Measurements from ENCODE around the gene TFAM. TPM values are rescaled to one million over a fixed set of nuclear protein-coding genes. Genes with fewer than 3 reads are reported as not detected.

The TFAM gene
- total and polyA plus RNA-seq, 8 donors, result 27.6 to 68.4 (median 60.9) TPM

DNA sequence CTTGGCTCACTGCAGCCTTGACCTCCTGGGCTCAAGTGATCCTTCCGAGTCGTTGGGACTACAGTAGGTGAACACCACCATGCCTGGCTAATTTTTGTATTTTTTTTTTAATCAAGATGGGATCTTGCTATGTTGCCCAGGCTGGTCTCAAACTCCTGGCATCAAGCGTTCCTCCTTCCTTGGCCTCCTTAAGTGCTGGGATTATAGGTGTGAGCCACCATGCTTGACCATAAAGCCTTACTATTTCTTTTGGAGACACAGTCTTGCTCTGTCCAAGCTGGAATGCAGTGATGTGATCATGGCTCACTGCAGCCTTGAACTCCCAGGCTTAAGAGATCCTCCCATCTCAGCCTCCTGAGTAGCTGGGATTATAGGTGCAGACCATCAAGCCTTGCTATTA is 12.6 kb downstream of the TFAM start:
- Histone ChIP-seq H3K36me3 (peaks cover 4 to 50% of the 10 kb centered on the region in 2 donors), H3K9me3 (no peaks in the 10 kb centered on the region), H3K27me3 (no peaks in the 10 kb centered on the region), H3K27ac (no peak overlapping the region), H3K4me3 (no peak overlapping the region), H3K4me1 (no peaks in the 10 kb centered on the region)
- DNase-seq (no peak), ATAC-seq (no peak)
- TF ChIP-seq, protein P1, sequence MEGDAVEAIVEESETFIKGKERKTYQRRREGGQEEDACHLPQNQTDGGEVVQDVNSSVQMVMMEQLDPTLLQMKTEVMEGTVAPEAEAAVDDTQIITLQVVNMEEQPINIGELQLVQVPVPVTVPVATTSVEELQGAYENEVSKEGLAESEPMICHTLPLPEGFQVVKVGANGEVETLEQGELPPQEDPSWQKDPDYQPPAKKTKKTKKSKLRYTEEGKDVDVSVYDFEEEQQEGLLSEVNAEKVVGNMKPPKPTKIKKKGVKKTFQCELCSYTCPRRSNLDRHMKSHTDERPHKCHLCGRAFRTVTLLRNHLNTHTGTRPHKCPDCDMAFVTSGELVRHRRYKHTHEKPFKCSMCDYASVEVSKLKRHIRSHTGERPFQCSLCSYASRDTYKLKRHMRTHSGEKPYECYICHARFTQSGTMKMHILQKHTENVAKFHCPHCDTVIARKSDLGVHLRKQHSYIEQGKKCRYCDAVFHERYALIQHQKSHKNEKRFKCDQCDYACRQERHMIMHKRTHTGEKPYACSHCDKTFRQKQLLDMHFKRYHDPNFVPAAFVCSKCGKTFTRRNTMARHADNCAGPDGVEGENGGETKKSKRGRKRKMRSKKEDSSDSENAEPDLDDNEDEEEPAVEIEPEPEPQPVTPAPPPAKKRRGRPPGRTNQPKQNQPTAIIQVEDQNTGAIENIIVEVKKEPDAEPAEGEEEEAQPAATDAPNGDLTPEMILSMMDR (IDR thresholded peaks at IDR 0.05), result no peak
- intact Hi-C loops (cut with DNase I), result no loop called here

DNA sequence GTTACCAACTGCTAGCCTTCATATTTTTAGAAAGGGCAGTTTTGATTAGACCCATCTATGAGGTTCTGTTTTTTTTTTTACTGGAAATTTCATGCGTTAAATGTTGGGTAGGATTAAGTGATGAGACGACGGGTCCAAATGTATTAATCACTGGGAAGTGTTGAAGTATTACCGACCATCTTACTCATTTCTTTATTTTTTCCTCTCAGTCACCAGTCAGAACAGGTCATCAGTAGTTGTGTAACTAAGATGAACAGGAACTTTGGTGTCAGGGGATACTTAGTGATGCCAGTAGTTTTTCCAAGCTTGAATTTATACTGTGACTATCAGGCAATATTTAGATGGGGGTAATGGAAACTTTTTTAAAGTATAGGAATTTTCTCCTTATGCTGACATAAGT is 14.2 kb downstream of the TFAM start:
- peaks cover 4 to 34% of the 10 kb centered on the region in 2 donors for H3K36me3 ChIP-seq
- no peak overlapping the region for H3K4me3 ChIP-seq
- intact Hi-C loops (cut with DNase I), result no loop called here
- no peaks in the 10 kb centered on the region for H3K4me1 ChIP-seq
- H3K9me3 ChIP-seq, result no peaks in the 10 kb centered on the region
- no peak for ATAC-seq
- TF ChIP-seq, protein P1 (IDR thresholded peaks at IDR 0.05), result no peak
- H3K27ac ChIP-seq, result no peak overlapping the region
- DNase-seq, result no peak
- no peaks in the 10 kb centered on the region for H3K27me3 ChIP-seq

DNA sequence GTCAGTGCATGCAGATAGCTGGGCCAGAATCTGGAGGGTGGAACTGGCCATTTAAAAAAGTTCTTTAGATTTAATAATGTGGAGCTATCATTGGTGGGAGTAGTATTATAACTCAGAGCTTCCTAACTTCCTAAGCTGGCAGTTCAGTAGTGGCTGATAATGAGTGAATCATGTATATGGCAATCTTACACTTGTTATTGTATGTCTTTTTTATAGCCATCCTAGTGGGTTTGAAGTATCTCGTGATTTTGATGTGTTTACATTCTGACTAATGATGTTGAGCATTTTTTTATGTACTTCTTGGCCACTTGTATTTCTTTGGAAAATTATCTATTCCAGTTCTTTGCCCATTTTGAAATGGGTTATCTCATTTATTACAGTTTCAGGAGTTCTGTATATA is 15.4 kb downstream of the TFAM start:
- H3K4me3 ChIP-seq, result no peak overlapping the region

DNA sequence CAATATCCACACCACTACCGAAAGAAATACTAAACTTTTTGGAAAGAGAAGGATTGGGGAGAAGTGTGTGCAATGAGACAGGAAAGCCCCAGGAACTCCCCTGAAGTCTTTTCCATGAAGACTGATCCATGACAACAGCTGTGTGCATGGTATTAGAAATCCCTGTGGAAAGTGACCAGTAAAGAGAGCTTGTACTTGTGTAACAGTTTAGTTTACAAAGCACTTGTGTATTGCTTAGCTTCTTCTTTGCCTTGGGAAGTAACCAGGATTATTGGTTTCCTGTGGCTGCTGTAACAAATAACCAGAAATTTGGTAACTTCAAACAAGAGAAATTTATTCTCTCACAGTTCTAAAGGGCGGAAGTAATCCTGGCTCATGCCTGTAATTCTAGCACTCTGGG is 18.8 kb downstream of the TFAM start:
- no peak for DNase-seq
- no peaks in the 10 kb centered on the region for H3K9me3 ChIP-seq
- no peaks in the 10 kb centered on the region for H3K27me3 ChIP-seq
- no peak overlapping the region for H3K27ac ChIP-seq
- ATAC-seq, result no peak
- no peak overlapping the region for H3K4me3 ChIP-seq
- H3K36me3 ChIP-seq, result no peaks in the 10 kb centered on the region
- no peaks in the 10 kb centered on the region for H3K4me1 ChIP-seq
- intact Hi-C loops (cut with DNase I), result no loop called here
- TF ChIP-seq, protein P1 (IDR thresholded peaks at IDR 0.05), result no peak

More for the DNA sequence above, 15.4 kb downstream of the TFAM start:
- Histone ChIP-seq H3K36me3 (peaks cover 0 to 23% of the 10 kb centered on the region in 2 donors), H3K9me3 (no peaks in the 10 kb centered on the region), H3K27ac (no peak overlapping the region), H3K27me3 (no peaks in the 10 kb centered on the region), H3K4me1 (no peaks in the 10 kb centered on the region)
- no peak for ATAC-seq
- intact Hi-C loops (cut with DNase I), result no loop called here
- TF ChIP-seq, protein P1 (IDR thresholded peaks at IDR 0.05), result no peak
- DNase-seq, result no peak

DNA sequence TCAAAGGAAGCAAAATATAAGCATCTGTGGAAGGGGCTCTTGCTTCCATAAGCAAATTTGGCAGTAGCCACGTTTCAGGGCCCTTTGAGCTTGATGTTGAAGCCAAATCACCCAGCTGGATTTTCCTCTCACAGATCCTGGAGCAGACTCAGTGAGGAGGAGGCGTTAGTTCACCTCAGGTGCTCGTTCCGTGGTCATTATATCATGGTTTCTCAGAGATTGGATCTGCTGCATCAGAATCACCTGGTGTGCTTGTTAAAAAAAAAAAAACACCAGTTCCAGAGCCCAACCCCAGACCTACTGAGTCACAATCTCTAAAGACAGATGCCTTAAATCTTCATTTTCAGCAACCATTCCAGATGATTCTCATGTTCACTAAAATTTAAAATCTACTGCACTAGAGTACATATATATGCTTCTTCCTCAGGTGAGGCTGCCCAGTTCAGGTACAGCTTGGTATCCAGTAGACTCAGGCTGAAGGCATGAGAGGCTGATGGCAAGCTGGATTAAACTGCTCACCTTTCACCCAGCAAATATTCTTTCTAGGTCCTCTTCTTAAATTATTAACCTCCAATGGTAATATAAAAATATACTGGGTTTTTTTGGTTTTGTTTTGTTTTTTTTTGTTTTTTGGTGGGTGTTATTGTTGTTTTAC is 24.9 kb downstream of the TFAM start:
- Histone ChIP-seq H3K9me3 (no peaks in the 10 kb centered on the region), H3K27ac (no peak overlapping the region), H3K4me3 (no peak overlapping the region), H3K27me3 (no peaks in the 10 kb centered on the region), H3K36me3 (no peaks in the 10 kb centered on the region), H3K4me1 (no peaks in the 10 kb centered on the region)
- TF ChIP-seq, protein P1 (IDR thresholded peaks at IDR 0.05), result no peak
- intact Hi-C loops (cut with DNase I), result no loop called here
- no peak for DNase-seq
- no peak for ATAC-seq
